Neural cell (in vitro differentiated cells): ENCODE measurements around the gene SETBP1. TPM values are rescaled to one million over a fixed set of nuclear protein-coding genes. Genes with fewer than 3 reads are reported as not detected.

ENCODE experiments used
- H2AFZ ChIP-seq: fragments of 200-600, 300-800 bp; sonication (generic), shearing (Covaris generic); 2 replicates; pipeline ENCODE4 v1.6.0; 2014; ENCODE audit warnings: low read depth, mild to moderate bottlenecking, antibody characterized with exemption, low read length, moderate library complexity
- H3F3A ChIP-seq: fragments of 200-600 bp; shearing (Covaris generic); 2 replicates; pipeline ENCODE4 v1.6.1; 2016; ENCODE audit warnings: mild to moderate bottlenecking, moderate library complexity, mixed read lengths, antibody characterized with exemption, low read length; ENCODE audit not compliant: insufficient read depth, poor library complexity, severe bottlenecking
- H3K27ac ChIP-seq: fragments of 200-600, 300-800 bp; sonication (generic), shearing (Covaris generic); 2 replicates; pipeline ENCODE4 v1.5.1; 2014; ENCODE audit warnings: mild to moderate bottlenecking, low read length, moderate library complexity
- H3K27me3 ChIP-seq: fragments of 300-800, 200-600 bp; sonication (generic), shearing (Covaris generic); 2 replicates; pipeline ENCODE4 v1.6.0; 2014; ENCODE audit warnings: mild to moderate bottlenecking, low read depth, low read length, moderate library complexity; ENCODE audit not compliant: insufficient read depth
- H3K36me3 ChIP-seq: fragments of 300-800, 200-600 bp; sonication (generic), shearing (Covaris generic); 2 replicates; pipeline ENCODE4 v1.5.1; 2014; ENCODE audit warnings: mild to moderate bottlenecking, antibody characterized with exemption, low read length, moderate library complexity; ENCODE audit not compliant: insufficient read depth
- H3K4me2 ChIP-seq: fragments of 300-800, 200-600 bp; sonication (generic), shearing (Covaris generic); 2 replicates; pipeline ENCODE4 v1.6.0; 2014; ENCODE audit warnings: mild to moderate bottlenecking, low read length
- H3K4me3 ChIP-seq: fragments of 300-800, 200-600 bp; sonication (generic), shearing (Covaris generic); 2 replicates; pipeline ENCODE4 v1.5.1; 2014; ENCODE audit warnings: mild to moderate bottlenecking, low read length, moderate library complexity
- H3K79me2 ChIP-seq: fragments of 200-600 bp; shearing (Covaris generic); replicated peaks from 2 replicates; pipeline ENCODE4 v1.6.0; 2014; ENCODE audit warnings: mild to moderate bottlenecking, low read length, moderate library complexity; ENCODE audit not compliant: insufficient read depth
- H3K9ac ChIP-seq: fragments of 300-800, 200-600 bp; sonication (generic), shearing (Covaris generic); 2 replicates; pipeline ENCODE4 v1.6.1; 2016; ENCODE audit warnings: mild to moderate bottlenecking, low read length, mixed read lengths
- H3K9me2 ChIP-seq: fragments of 200-600 bp; shearing (Covaris generic); 2 replicates; pipeline ENCODE4 v1.6.1; 2016; ENCODE audit warnings: mild to moderate bottlenecking, low read length, mixed read lengths; ENCODE audit not compliant: insufficient read depth
- H3K9me3 ChIP-seq: fragments of 200-600, 300-800 bp; sonication (generic), shearing (Covaris generic); 2 replicates; pipeline ENCODE4 v1.6.1; 2016; ENCODE audit warnings: mild to moderate bottlenecking, mixed run types, low read length, moderate library complexity, mixed read lengths
- H4K20me1 ChIP-seq: fragments of 200-600 bp; shearing (Covaris generic); 2 replicates; pipeline ENCODE4 v1.6.1; 2016; ENCODE audit warnings: mild to moderate bottlenecking, mixed run types; ENCODE audit not compliant: insufficient read depth
- CTCF ChIP-seq: fragments of 450-650 bp; IDR thresholded peaks from 2 replicates; pipeline ENCODE4 v1.5.1; 2014; ENCODE audit warnings: antibody characterized with exemption, mild to moderate bottlenecking, moderate library complexity; ENCODE audit not compliant: poor library complexity, severe bottlenecking
- EP300 ChIP-seq: fragments of 450-650 bp; conservative IDR thresholded peaks from 2 replicates; pipeline ENCODE4 v1.6.1; 2014; ENCODE audit warnings: antibody characterized with exemption, mild to moderate bottlenecking, moderate library complexity; ENCODE audit not compliant: poor library complexity, severe bottlenecking
- EZH2 ChIP-seq: fragments of 200-600, 300-800 bp; shearing (Covaris generic), sonication (generic); IDR thresholded peaks from 2 replicates; pipeline ENCODE4 v1.6.1; 2014; ENCODE audit warnings: antibody characterized with exemption, low read length, borderline replicate concordance, mild to moderate bottlenecking; ENCODE audit not compliant: insufficient read depth, poor library complexity, severe bottlenecking
- MXI1 ChIP-seq: fragments of 450-650 bp; conservative IDR thresholded peaks from 2 replicates; pipeline ENCODE4 v1.6.1; 2014; ENCODE audit warnings: antibody characterized with exemption, mild to moderate bottlenecking; ENCODE audit not compliant: poor library complexity, severe bottlenecking
- POLR2AphosphoS5 ChIP-seq: IDR thresholded peaks from 2 replicates; pipeline ENCODE4 v1.6.1; 2012
- RAD21 ChIP-seq: fragments of 450-650 bp; conservative IDR thresholded peaks from 2 replicates; pipeline ENCODE4 v1.6.1; 2014; ENCODE audit warnings: antibody characterized with exemption, mild to moderate bottlenecking, moderate library complexity
- REST ChIP-seq: IDR thresholded peaks from 2 replicates; pipeline ENCODE4 v1.6.1; 2012; ENCODE audit warnings: borderline replicate concordance
- SMC3 ChIP-seq: fragments of 450-650 bp; conservative IDR thresholded peaks from 2 replicates; pipeline ENCODE4 v1.6.1; 2014; ENCODE audit warnings: antibody characterized with exemption, mild to moderate bottlenecking, moderate library complexity; ENCODE audit not compliant: poor library complexity
- TAF1 ChIP-seq: IDR thresholded peaks from 2 replicates; pipeline ENCODE4 v1.6.1; 2012; ENCODE audit warnings: low read depth
- polyA plus RNA-seq: library from polyadenylated mRNA; depleted of rRNA; stranded (reverse); fragments of >200 nt; gene quantifications from 2 replicates; pipeline ENCODE4 v1.2.3, GENCODE V29; 2014

SETBP1 gene
- polyA plus RNA-seq, 1 donor from 2014 or later, result 13.7 TPM

- Histone ChIP-seq H3K27me3 (no peaks in the 10 kb centered on the region), H3F3A (no peaks in the 10 kb centered on the region), H3K4me3 (no peak overlapping the region), H3K4me2 (no peak overlapping the region), H3K9me2 (no peaks in the 10 kb centered on the region), H3K9ac (no peak overlapping the region), H3K36me3 (no peaks in the 10 kb centered on the region), H3K27ac (no peak overlapping the region), H2AFZ (no peak overlapping the region), H3K79me2 (no peaks in the 10 kb centered on the region), H3K9me3 (no peaks in the 10 kb centered on the region), H4K20me1 (no peaks in the 10 kb centered on the region)
- no peak for TF ChIP-seq MXI1
Observed at GRCh38 chr18:44668270-44668975, 12.3 kb upstream of the SETBP1 start.

- TF ChIP-seq SMC3 (no peak), REST (no peak), MXI1 (no peak), EP300 (no peak), TAF1 (no peak), RAD21 (no peak), EZH2 (no peak), POLR2AphosphoS5 (no peak), CTCF (no peak)
- H3K4me2 ChIP-seq, result no peak overlapping the region
Observed at GRCh38 chr18:44671914-44672313, 8.8 kb upstream of the SETBP1 start.

More at GRCh38 chr18:44671914-44672313, 8.8 kb upstream of the SETBP1 start:
- Histone ChIP-seq H4K20me1 (no peaks in the 10 kb centered on the region), H2AFZ (no peak overlapping the region), H3K36me3 (no peaks in the 10 kb centered on the region), H3K27ac (no peak overlapping the region), H3K79me2 (no peaks in the 10 kb centered on the region), H3K4me3 (no peak overlapping the region), H3K9ac (no peak overlapping the region), H3F3A (no peaks in the 10 kb centered on the region), H3K9me3 (no peaks in the 10 kb centered on the region), H3K9me2 (no peaks in the 10 kb centered on the region), H3K27me3 (no peaks in the 10 kb centered on the region)
